Endothelial cell of hepatic sinusoid (primary cell): ENCODE data around the gene IL20.

Source experiments
- in situ Hi-C: cut with HindIII; loops from 2 replicates; pipeline ENCODE4 v1.10.0; 2017; ENCODE audit warnings: low sequenced_read_pairs

IL20 gene

DNA sequence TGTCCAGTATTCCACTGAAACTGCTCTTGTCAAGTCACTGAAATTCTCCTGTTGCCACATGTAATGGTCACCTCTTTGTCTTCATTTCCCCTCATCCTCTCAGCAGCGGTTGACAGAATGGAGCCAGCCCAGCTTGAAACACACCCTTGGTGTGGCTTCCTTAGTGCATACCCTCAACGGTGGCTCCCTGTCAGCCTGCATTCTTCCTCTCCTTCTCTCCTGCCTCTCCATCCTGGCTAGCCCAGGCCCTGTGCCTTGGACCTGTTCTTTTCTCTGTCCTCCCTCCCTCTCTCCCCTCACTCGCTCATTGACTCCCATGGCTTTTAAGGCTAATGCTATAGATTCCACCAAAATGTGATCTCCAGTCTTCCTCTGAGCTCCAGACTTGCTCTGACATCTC lies 52.7 kb downstream of the IL20 start:
- in situ Hi-C loops = loop anchor here (5.0 kb wide), 2 partner anchors 64 to 104 kb away; no protein-coding TSS in a partner anchor
